K562 (cell line): ENCODE data around the gene PACSIN3. TPM values are rescaled to one million over a fixed set of nuclear protein-coding genes. Genes with fewer than 3 reads are reported as not detected.

Source experiments
- CBX2 ChIP-seq: fragments of 200-600 bp; sonication (generic); IDR thresholded peaks from one replicate; pipeline ENCODE4 v1.6.1; 2012; ENCODE audit warnings: mild to moderate bottlenecking, low read length, inconsistent platforms; ENCODE audit not compliant: insufficient read depth, poor library complexity, severe bottlenecking
- DEAF1 ChIP-seq: fragments of 450-650 bp; formaldehyde crosslinking; IDR thresholded peaks from 2 replicates; pipeline ENCODE4 v1.4.0; 2020; ENCODE audit warnings: mild to moderate bottlenecking, moderate library complexity
- GTF2F1 ChIP-seq: IDR thresholded peaks from 2 replicates; pipeline ENCODE4 v1.6.1; 2011; ENCODE audit warnings: low read depth, low read length, improper control_type of control experiment
- HOXB6 ChIP-seq: fragments of 250-450 bp; sonication (Bioruptor Pico); IDR thresholded peaks from 2 replicates; pipeline ENCODE4 v1.5.1; 2022; ENCODE audit warnings: mild to moderate bottlenecking, borderline replicate concordance
- ILF3 ChIP-seq: fragments of 450-650 bp; IDR thresholded peaks from 2 replicates; pipeline ENCODE4 v1.6.1; 2018; ENCODE audit warnings: antibody characterized with exemption, mild to moderate bottlenecking, moderate library complexity, borderline replicate concordance
- MAZ ChIP-seq, 2 experiments: fragments of 450-650 bp in 1 of 2; sonication (generic) in 1 of 2; formaldehyde crosslinking; IDR thresholded peaks in 1 of 2; conservative IDR thresholded peaks in 1 of 2; 2 replicates each; pipeline versions ENCODE4 v1.4.0 to v1.5.0; 2020; ENCODE audit warnings: mild to moderate bottlenecking in 1 of 2, missing genetic modification reagents in 1 of 2
- NCOR1 ChIP-seq: fragments of 450-650 bp; IDR thresholded peaks from 2 replicates; pipeline ENCODE4 v1.6.1; 2016; ENCODE audit warnings: mild to moderate bottlenecking, moderate library complexity
- PTTG1 ChIP-seq: fragments of 450-650 bp; IDR thresholded peaks from 2 replicates; pipeline ENCODE4 v1.6.1; 2016; ENCODE audit warnings: low read depth, mild to moderate bottlenecking, missing genetic modification characterization, missing compliant biosample characterization
- ZBTB2 ChIP-seq: fragments of 450-650 bp; IDR thresholded peaks from 2 replicates; pipeline ENCODE4 v1.6.1; 2016; ENCODE audit warnings: antibody characterized with exemption
- ZBTB7A ChIP-seq: IDR thresholded peaks from 2 replicates; pipeline ENCODE4 v1.6.1; 2011; ENCODE audit warnings: low read depth, mild to moderate bottlenecking, low read length, moderate library complexity, borderline replicate concordance; ENCODE audit not compliant: control insufficient read depth
- ZBTB8A ChIP-seq: fragments of 450-650 bp; IDR thresholded peaks from 2 replicates; pipeline ENCODE4 v1.6.1; 2018; ENCODE audit warnings: mild to moderate bottlenecking, moderate library complexity; ENCODE audit not compliant: partially characterized antibody
- ZFP36 ChIP-seq: fragments of 150-350 bp; IDR thresholded peaks from 2 replicates; pipeline ENCODE4 v1.6.1; 2018; ENCODE audit warnings: low read length, low read depth; ENCODE audit not compliant: partially characterized antibody
- ZFX ChIP-seq: sonication (generic); formaldehyde crosslinking; IDR thresholded peaks from 2 replicates; pipeline ENCODE4 v1.8.0; 2022; ENCODE audit warnings: mild to moderate bottlenecking, missing genetic modification reagents, moderate library complexity
- ZNF143 ChIP-seq: sonication (generic); formaldehyde crosslinking; IDR thresholded peaks from 2 replicates; pipeline ENCODE4 v1.9.0; 2022; ENCODE audit warnings: mild to moderate bottlenecking, missing genetic modification reagents
- ZNF263 ChIP-seq: sonication (generic); formaldehyde crosslinking; IDR thresholded peaks from 2 replicates; pipeline ENCODE4 v1.8.0; 2022; ENCODE audit warnings: mild to moderate bottlenecking, missing genetic modification reagents, borderline replicate concordance
- ZNF766 ChIP-seq: fragments of 200-800 bp; sonication (Bioruptor generic); conservative IDR thresholded peaks from 2 replicates; pipeline ENCODE4 v1.6.1; 2016; ENCODE audit warnings: missing genetic modification characterization, missing compliant biosample characterization
- polyA plus RNA-seq, 8 experiments: library from polyadenylated mRNA; depleted of rRNA in 4 of 8; stranded (reverse) in 5 of 8; unstranded in 3 of 8; fragments of >200 nt; fragmentation: Nextera tagmentation in 2 of 8; fragmentation: Illumina TruSeq in 1 of 8; extraction: Ambion mirVana in 2 of 8; extraction: Trizol in 1 of 8; gene quantifications; 2 replicates each; pipeline versions ENCODE4 v1.2.1 to v1.2.3, GENCODE V29; 2011 to 2014; ENCODE audit warnings: inconsistent platforms in 1 of 8, missing spikeins in 1 of 8
- total RNA-seq, 7 experiments: library from RNA; depleted of rRNA in 6 of 7; stranded (reverse); fragments of >200 nt in 6 of 7; fragmentation: Illumina TruSeq in 2 of 7; extraction: Trizol in 2 of 7; gene quantifications; 2 replicates each; pipeline versions ENCODE4 v1.2.1 to v1.2.3, GENCODE V29; 2011 to 2021; ENCODE audit warnings: low replicate concordance in 1 of 7
- TF ChIP-seq, protein P1 (sequence below), 2 experiments: IDR thresholded peaks; 2 replicates each; pipeline ENCODE4 v1.6.1; 2011; ENCODE audit warnings: borderline replicate concordance in 1 of 2, control low read depth in 1 of 2, low read depth in 1 of 2, low read length in 1 of 2, mild to moderate bottlenecking in 1 of 2, mixed read lengths in 1 of 2, moderate library complexity in 1 of 2; ENCODE audit not compliant: insufficient read depth in 1 of 2, insufficient read length in 1 of 2, poor library complexity in 1 of 2, severe bottlenecking in 1 of 2; ENCODE audit errors: extremely low read depth in 1 of 2

PACSIN3 gene
- total and polyA plus RNA-seq, 9 of the 15 experiments (the other 6 are each of a cell fraction or from before 2014, with no cell fraction given) = 0.13 to 18.1 (median 7.1) TPM

- TF ChIP-seq ZNF766 (CRISPR knock-in tag) (no peak), ZNF263 (no peak), ILF3 (peak; percentile 42; the same call in 1 of the 2 replicates), HOXB6 (CRISPR knock-in tag) (no peak), GTF2F1 (no peak), ZFP36 (peak; percentile 8), DEAF1 (CRISPR knock-in tag) (no peak), ZNF143 (CRISPR knock-in tag) (no peak), MAZ (CRISPR knock-in tag; conservative IDR thresholded peaks at IDR 0.05 in 1 of 2, IDR thresholded peaks at IDR 0.05 in 1 of 2) (peak in 1 of 2 experiments; percentile 39; a peak in 1 of 4 replicates), ZBTB7A (peak; percentile 31; the same call in 1 of the 2 replicates), NCOR1 (no peak), PTTG1 (no peak), ZFX (CRISPR knock-in tag) (peak; percentile 62), CBX2 (no peak), ZBTB2 (no peak), ZBTB8A (no peak)
- TF ChIP-seq, protein P1, sequence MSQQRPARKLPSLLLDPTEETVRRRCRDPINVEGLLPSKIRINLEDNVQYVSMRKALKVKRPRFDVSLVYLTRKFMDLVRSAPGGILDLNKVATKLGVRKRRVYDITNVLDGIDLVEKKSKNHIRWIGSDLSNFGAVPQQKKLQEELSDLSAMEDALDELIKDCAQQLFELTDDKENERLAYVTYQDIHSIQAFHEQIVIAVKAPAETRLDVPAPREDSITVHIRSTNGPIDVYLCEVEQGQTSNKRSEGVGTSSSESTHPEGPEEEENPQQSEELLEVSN (IDR thresholded peaks at IDR 0.05; ENCODE audit: borderline replicate concordance in 1 of 2, extremely low read depth in 1 of 2, insufficient read depth in 1 of 2, insufficient read length in 1 of 2, low read depth in 1 of 2, low read length in 1 of 2, poor library complexity in 1 of 2, severe bottlenecking in 1 of 2) = peak in 1 of 2 experiments; percentile 60
These were observed at the start of gene PACSIN3 (continued) for GRCh38 chr11:47186076-47186699.
